Type B pancreatic cell (in vitro differentiated cells): ENCODE data around the gene CERS6. TPM values are rescaled to one million over a fixed set of nuclear protein-coding genes. Genes with fewer than 3 reads are reported as not detected.

Source experiments
- DNase-seq: peaks from one replicate; pipeline ENCODE4 v3.0.0; 2021; ENCODE audit warnings: mixed read lengths; ENCODE audit not compliant: unreplicated experiment; ENCODE audit errors: extremely low spot score
- H3K27ac Mint-ChIP-seq: 2 replicates; pipeline ENCODE4 v1.8.0; 2021; ENCODE audit warnings: mild to moderate bottlenecking, mixed read lengths
- H3K27me3 Mint-ChIP-seq: 2 replicates; pipeline ENCODE4 v1.8.0; 2021; ENCODE audit warnings: mixed read lengths
- H3K36me3 Mint-ChIP-seq: 2 replicates; pipeline ENCODE4 v1.8.0; 2021; ENCODE audit warnings: mixed read lengths
- H3K4me1 Mint-ChIP-seq: one replicate; pipeline ENCODE4 v1.8.0; 2021; ENCODE audit warnings: mixed read lengths; ENCODE audit not compliant: unreplicated experiment
- H3K4me3 Mint-ChIP-seq: 2 replicates; pipeline ENCODE4 v1.8.0; 2021; ENCODE audit warnings: mild to moderate bottlenecking, mixed read lengths
- H3K9me3 Mint-ChIP-seq: 2 replicates; pipeline ENCODE4 v1.8.0; 2021; ENCODE audit warnings: mixed read lengths
- total RNA-seq: library from RNA; stranded (reverse); gene quantifications from 2 replicates; pipeline ENCODE4 v1.2.1, GENCODE V29; 2021; ENCODE audit warnings: low replicate concordance
- TF ChIP-seq, protein P1 (sequence below): fragments of 200-600 bp; sonication (generic); conservative IDR thresholded peaks from 2 replicates; pipeline ENCODE4 v1.5.0; 2021; ENCODE audit warnings: antibody characterized with exemption, mild to moderate bottlenecking

CERS6 gene
- total RNA-seq, 1 donor from 2014 or later = 43.0 TPM

DNA sequence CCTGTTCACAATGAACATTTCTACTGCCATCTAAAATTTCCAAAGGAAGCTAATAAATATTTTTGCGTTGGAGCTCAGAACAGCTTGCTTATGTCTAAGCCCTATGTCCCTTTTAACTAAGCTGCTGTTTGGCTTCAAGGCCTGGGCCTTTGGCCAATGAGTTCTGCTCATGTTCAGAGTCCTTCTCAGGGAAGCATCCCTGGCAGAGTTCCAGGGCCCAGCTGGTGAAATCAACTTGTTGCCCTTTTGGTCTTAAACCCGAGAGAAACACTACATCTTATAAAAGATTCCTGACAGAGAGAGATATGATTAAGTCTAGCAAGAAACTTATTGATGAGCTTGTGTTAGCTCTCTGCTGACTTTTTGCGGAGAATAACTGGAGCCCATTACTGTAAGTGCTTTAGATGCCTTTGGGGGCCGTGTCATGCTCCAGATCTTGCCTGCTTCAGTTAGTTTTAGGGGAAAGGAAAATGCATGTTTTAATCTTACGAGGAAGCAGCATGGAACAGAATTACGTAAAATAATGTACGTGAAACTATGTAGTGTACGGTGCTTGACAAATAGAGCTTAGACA lies 243.9 kb downstream of the CERS6 start:
- DNase-seq = no peak
- H3K9me3 Mint-ChIP-seq = peaks cover 4% of the 10 kb centered on the region
- H3K27me3 Mint-ChIP-seq = no peaks in the 10 kb centered on the region
- peaks cover 40% of the 10 kb centered on the region for H3K36me3 Mint-ChIP-seq
- H3K4me1 Mint-ChIP-seq = peaks cover 36% of the 10 kb centered on the region
- H3K27ac Mint-ChIP-seq = no peak overlapping the region
- no peak overlapping the region for H3K4me3 Mint-ChIP-seq
- TF ChIP-seq, protein P1, sequence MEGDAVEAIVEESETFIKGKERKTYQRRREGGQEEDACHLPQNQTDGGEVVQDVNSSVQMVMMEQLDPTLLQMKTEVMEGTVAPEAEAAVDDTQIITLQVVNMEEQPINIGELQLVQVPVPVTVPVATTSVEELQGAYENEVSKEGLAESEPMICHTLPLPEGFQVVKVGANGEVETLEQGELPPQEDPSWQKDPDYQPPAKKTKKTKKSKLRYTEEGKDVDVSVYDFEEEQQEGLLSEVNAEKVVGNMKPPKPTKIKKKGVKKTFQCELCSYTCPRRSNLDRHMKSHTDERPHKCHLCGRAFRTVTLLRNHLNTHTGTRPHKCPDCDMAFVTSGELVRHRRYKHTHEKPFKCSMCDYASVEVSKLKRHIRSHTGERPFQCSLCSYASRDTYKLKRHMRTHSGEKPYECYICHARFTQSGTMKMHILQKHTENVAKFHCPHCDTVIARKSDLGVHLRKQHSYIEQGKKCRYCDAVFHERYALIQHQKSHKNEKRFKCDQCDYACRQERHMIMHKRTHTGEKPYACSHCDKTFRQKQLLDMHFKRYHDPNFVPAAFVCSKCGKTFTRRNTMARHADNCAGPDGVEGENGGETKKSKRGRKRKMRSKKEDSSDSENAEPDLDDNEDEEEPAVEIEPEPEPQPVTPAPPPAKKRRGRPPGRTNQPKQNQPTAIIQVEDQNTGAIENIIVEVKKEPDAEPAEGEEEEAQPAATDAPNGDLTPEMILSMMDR = no peak

DNA sequence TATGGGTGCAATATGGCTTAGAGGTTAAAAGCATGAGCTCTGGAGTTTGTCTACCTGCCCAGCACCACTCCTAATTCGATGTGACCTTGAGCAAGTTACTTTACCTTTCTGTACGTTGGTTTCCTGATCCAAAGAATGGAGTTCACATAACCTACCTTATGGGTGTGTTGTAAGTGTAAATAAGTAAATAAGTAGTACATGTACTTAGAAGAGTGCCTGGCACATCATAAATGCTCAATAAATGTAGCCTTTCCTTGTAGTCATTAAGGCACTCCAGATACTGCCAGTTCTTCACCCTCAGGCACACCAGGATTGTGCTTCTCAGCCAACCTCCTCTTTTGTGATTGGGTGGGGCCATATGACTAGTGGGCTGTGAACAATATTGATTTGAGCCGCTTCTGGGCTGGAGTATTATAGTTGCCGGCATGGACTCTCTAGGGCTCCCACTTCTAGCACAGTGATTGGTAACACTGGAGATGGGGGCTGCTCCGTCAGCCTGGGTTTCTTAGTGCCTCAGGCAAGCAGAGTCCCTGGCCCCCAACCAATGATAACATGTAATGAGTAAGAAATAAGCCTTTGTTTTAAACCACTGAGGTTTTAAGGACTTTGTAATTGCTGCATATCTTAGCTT lies 244.7 kb downstream of the CERS6 start:
- no peak for DNase-seq
- Mint-ChIP-seq H3K36me3 (peaks cover 39% of the 10 kb centered on the region), H3K27ac (peak overlapping the region; percentile 45), H3K27me3 (no peaks in the 10 kb centered on the region), H3K4me3 (no peak overlapping the region), H3K9me3 (peaks cover 4% of the 10 kb centered on the region), H3K4me1 (peaks cover 31% of the 10 kb centered on the region)
- TF ChIP-seq, protein P1 = no peak

DNA sequence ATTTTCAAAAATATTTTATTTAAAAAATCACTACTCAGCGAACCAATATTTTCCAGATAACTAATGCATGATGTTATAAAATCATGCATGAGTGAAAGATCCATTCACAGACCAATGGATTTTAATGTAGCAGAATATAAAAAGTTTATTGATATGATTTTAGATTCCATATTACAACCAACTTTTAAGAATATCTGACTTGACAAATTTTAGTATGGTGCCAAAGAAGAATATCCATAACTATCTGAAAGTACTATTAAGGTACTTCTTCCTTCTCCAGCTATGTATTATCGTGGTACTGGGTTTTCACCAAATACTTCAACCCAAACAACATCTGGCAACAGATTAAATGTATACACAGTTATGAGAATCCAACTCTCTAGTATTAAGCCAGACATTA lies 246.5 kb downstream of the CERS6 start:
- Mint-ChIP-seq H3K9me3 (peaks cover 4% of the 10 kb centered on the region), H3K27ac (no peak overlapping the region), H3K4me3 (no peak overlapping the region), H3K36me3 (peaks cover 31% of the 10 kb centered on the region), H3K27me3 (no peaks in the 10 kb centered on the region), H3K4me1 (peaks cover 36% of the 10 kb centered on the region)
- TF ChIP-seq, protein P1 = no peak
- no peak for DNase-seq

DNA sequence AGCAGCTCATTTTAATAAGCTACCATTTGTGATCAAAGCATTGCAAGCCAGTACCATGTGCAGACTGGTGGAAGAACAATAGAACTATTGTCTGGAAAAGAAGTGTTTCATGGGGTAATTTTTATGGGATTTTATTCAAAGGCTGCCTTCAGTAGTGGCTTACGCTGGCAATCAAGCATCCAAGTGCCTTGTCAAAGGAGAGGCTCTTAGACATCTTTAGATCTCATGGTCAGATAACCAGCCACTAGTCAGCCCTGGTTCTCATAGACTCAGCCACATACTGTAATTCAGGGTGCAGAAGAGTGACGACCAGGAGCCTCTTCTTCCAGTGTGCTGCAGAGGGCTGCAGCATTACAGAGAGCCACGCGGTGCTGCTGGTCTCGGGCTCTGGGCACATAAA lies 247.9 kb downstream of the CERS6 start:
- DNase-seq = no peak

DNA sequence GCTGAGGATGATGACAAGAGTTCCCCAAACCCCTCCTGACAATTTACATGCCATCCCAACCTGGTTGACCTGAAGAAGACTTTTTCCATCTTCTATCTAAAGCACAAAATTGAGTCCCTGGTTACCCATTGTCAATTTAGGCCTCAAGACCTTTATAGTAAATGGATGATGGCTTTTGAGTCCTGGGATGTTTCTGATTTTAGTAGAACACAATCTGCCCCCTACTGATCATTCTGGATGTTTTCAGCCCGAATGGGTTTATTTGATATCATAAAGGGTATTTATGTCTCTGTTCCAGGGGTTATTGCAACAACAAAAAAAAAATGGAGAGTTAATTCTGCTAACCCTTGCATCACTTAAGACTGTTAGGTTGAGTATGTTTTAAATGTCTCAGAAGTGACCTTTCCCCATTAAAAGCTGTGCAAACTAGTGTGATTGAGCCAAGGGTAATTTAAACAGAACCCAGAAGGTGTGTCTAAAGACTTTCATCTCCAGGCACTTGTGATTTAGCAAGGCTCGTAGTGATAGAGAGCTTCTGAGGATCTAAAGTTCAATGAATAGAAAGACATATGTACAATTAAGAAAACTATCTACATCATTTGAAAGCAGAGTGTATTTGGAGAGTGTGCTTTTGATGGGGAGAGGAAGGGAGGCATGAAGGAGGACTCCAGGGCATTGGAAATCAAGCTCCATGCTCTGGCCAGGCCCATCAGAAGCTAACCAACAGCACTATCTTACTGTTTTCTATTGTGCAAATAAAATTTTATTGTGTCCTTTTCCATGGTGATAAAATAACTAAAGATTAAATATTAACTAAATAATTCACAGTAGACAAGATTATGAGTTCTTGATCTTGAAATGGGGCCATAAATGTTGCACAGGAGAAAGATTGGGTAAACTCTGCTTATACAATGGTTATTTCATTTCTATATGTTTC lies 249.7 kb downstream of the CERS6 start:
- TF ChIP-seq, protein P1 = peak; percentile 59
- no peaks in the 10 kb centered on the region for H3K9me3 Mint-ChIP-seq
- H3K27me3 Mint-ChIP-seq = no peaks in the 10 kb centered on the region
- peaks cover 18% of the 10 kb centered on the region for H3K4me1 Mint-ChIP-seq
- no peak for DNase-seq
- no peak overlapping the region for H3K27ac Mint-ChIP-seq
- peaks cover 21% of the 10 kb centered on the region for H3K36me3 Mint-ChIP-seq
- no peak overlapping the region for H3K4me3 Mint-ChIP-seq

More for the DNA sequence above, 247.9 kb downstream of the CERS6 start:
- no peak overlapping the region for H3K27ac Mint-ChIP-seq
- H3K4me3 Mint-ChIP-seq = no peak overlapping the region
- no peaks in the 10 kb centered on the region for H3K27me3 Mint-ChIP-seq
- peaks cover 1% of the 10 kb centered on the region for H3K9me3 Mint-ChIP-seq
- H3K4me1 Mint-ChIP-seq = peaks cover 33% of the 10 kb centered on the region
- TF ChIP-seq, protein P1 = no peak
- peaks cover 26% of the 10 kb centered on the region for H3K36me3 Mint-ChIP-seq
